ENCODE measurements around the gene WSB1. TPM values are rescaled to one million over a fixed set of nuclear protein-coding genes. Genes with fewer than 3 reads are reported as not detected.

The WSB1 gene
- 60.7 and 79.7 TPM in 2 replicates for total RNA-seq (2022)
- percentile 94 among the genes with signal in this experiment for Bru-seq, nascent RNA
- percentile 87 among the genes with signal in this experiment for BruChase-seq, experiment 1, labeled RNA remaining after a 6-hour chase
- BruChase-seq, experiment 2, labeled RNA remaining after a 2-hour chase: percentile 95 among the genes with signal in this experiment
- long read RNA-seq, full-length matches to known transcripts: 45 of 70 reads
- long read RNA-seq, partial matches to known transcripts: 11 of 70 reads
- long read RNA-seq, other reads (novel, unspliced or antisense): 14 of 70 reads

DNA sequence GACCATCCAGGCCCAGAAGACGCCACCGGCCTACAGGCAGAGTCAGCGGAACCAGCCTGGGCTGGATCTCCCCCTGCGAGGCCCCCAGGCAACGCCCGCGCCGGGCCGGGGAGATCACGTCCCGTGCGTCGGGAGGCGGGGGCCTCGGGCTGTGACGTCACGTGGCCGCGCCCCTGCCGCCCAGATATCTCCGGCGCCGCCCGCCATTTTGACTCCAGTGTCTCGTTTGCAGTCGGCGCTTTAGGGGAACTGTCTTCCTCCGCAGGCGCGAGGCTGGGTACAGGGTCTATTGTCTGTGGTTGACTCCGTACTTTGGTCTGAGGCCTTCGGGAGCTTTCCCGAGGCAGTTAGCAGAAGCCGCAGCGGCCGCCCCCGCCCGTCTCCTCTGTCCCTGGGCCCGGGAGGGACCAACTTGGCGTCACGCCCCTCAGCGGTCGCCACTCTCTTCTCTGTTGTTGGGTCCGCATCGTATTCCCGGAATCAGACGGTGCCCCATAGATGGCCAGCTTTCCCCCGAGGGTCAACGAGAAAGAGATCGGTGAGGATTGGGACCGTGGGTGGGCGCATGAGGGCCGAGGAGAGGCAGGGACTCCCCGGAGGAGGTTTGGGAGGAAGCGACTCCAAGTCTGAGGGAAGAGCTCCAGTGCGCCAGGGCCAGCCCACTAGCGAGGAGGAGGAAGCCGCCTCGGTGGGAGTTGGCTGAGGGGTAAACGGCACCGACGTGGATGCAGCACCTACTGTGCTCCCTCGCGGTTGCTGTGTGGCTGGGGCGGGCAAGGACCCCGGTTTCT is at the start of gene WSB1:
Gene WSB1, plus strand, starts transcription at position 217 of the 791 bp plus-strand sequence. Its CDS starts 282 bp downstream, at position 499.
- H3K4me3 Mint-ChIP-seq (ENCODE audit: low read depth, unreplicated experiment): peak within 1 kb of the TSS; percentile 98
- H3K4me1 Mint-ChIP-seq (ENCODE audit: low read depth, unreplicated experiment): peaks cover 21% of the 10 kb centered on the region
- CTCF ChIA-PET: interaction anchor here (0.6 to 2.5 kb wide), 9 partner anchors 10 to 87 kb away, joined by 3 to 13 read pairs (median 4); no protein-coding TSS in a partner anchor

GRCh38 chr17:27244491-27245223 is 49.3 kb upstream of the WSB1 start:
- CTCF ChIA-PET: interaction anchor here (0.8 to 1.8 kb wide), 6 partner anchors 8 to 110 kb away, joined by 3 to 19 read pairs (median 6); partner anchors contain the start of gene WSB1
- peak; percentile 48 for DNase-seq
- peak overlapping the region; percentile 87 for H3K27ac Mint-ChIP-seq (ENCODE audit: unreplicated experiment)
- no TSS peak for BruUV-seq (replicated peaks)
- no peaks in the 10 kb centered on the region for H3K9me3 Mint-ChIP-seq (ENCODE audit: low read depth, unreplicated experiment)
- TF ChIP-seq CTCF (IDR thresholded peaks at IDR 0.05; ENCODE audit: unreplicated experiment): no peak
- no peaks in the 10 kb centered on the region for H3K27me3 Mint-ChIP-seq (ENCODE audit: unreplicated experiment)
- peak overlapping the region; percentile 45 for H3K4me3 Mint-ChIP-seq (ENCODE audit: low read depth, unreplicated experiment)
- intact Hi-C loops (cut with micrococcal nuclease; ENCODE audit: unreplicated experiment): loop anchor here (1.0 to 2.0 kb wide), 2 partner anchors 50 to 88 kb away; partner anchors contain the start of gene WSB1
- H3K36me3 Mint-ChIP-seq (ENCODE audit: insufficient read depth, unreplicated experiment): peaks cover 23% of the 10 kb centered on the region
- H3K4me1 Mint-ChIP-seq (ENCODE audit: low read depth, unreplicated experiment): peaks cover 74% of the 10 kb centered on the region

More for the DNA sequence above, at the start of gene WSB1:
- Mint-ChIP-seq H3K27ac (ENCODE audit: unreplicated experiment) (peak within 1 kb of the TSS; percentile 97), H3K9me3 (ENCODE audit: low read depth, unreplicated experiment) (no peaks in the 10 kb centered on the region), H3K27me3 (ENCODE audit: unreplicated experiment) (no peaks in the 10 kb centered on the region), H3K36me3 (ENCODE audit: insufficient read depth, unreplicated experiment) (peaks cover 44% of the 10 kb centered on the region)
- no TSS peak for BruUV-seq (replicated peaks)
- TF ChIP-seq CTCF (IDR thresholded peaks at IDR 0.05; ENCODE audit: unreplicated experiment): no peak
- intact Hi-C loops (cut with micrococcal nuclease; ENCODE audit: unreplicated experiment): loop anchor here (1.0 to 2.0 kb wide), 3 partner anchors 29 to 49 kb away; no protein-coding TSS in a partner anchor
- DNase-seq: peak; percentile 92

DNA sequence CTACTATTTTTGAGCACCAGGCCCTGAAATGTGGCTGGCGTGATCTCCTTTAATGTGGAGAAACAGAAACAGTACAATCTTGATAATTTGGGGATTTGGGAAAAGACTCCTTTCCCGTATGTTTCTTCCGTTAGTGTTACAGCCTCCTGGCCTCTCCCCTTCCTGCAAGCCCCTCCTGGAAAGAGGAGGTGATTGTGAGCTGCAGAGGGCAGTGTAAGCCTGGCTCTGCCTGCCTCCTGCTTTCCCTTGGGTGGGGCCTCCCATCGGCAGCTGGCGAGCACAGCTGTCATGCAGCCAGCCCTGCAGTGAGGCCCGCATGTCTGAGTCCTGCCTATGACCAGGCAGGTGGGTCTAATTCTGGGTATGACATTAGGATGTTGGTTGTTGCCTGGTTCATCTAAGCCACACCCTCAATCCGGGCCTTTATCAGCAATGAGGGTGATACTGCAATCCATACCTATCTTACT is 48.7 kb upstream of the WSB1 start:
- intact Hi-C loops (cut with micrococcal nuclease; ENCODE audit: unreplicated experiment): loop anchor here (1.0 to 2.0 kb wide), 2 partner anchors 49 to 88 kb away; partner anchors contain the start of gene WSB1
- Mint-ChIP-seq H3K4me1 (ENCODE audit: low read depth, unreplicated experiment) (peaks cover 68% of the 10 kb centered on the region), H3K27me3 (ENCODE audit: unreplicated experiment) (peaks cover 5% of the 10 kb centered on the region), H3K36me3 (ENCODE audit: insufficient read depth, unreplicated experiment) (peaks cover 23% of the 10 kb centered on the region), H3K4me3 (ENCODE audit: low read depth, unreplicated experiment) (peak overlapping the region; percentile 45), H3K27ac (ENCODE audit: unreplicated experiment) (peak overlapping the region; percentile 87), H3K9me3 (ENCODE audit: low read depth, unreplicated experiment) (peaks cover 1% of the 10 kb centered on the region)
- peak; percentile 57 for TF ChIP-seq CTCF (IDR thresholded peaks at IDR 0.05; ENCODE audit: unreplicated experiment)
- BruUV-seq (replicated peaks): no TSS peak
- DNase-seq: peak; percentile 81
- CTCF ChIA-PET: interaction anchor here (0.7 to 1.8 kb wide), 6 partner anchors 9 to 355 kb away, joined by 3 to 19 read pairs (median 6); partner anchors contain the start of gene WSB1

- no peak for DNase-seq
- peaks cover 3% of the 10 kb centered on the region for H3K9me3 Mint-ChIP-seq (ENCODE audit: low read depth, unreplicated experiment)
- no peak overlapping the region for H3K4me3 Mint-ChIP-seq (ENCODE audit: low read depth, unreplicated experiment)
- H3K27me3 Mint-ChIP-seq (ENCODE audit: unreplicated experiment): peaks cover 18% of the 10 kb centered on the region
- peaks cover 21% of the 10 kb centered on the region for H3K36me3 Mint-ChIP-seq (ENCODE audit: insufficient read depth, unreplicated experiment)
- H3K27ac Mint-ChIP-seq (ENCODE audit: unreplicated experiment): no peak overlapping the region
- no peak for TF ChIP-seq CTCF (IDR thresholded peaks at IDR 0.05; ENCODE audit: unreplicated experiment)
- intact Hi-C loops (cut with micrococcal nuclease; ENCODE audit: unreplicated experiment): no loop called here
- peaks cover 56% of the 10 kb centered on the region for H3K4me1 Mint-ChIP-seq (ENCODE audit: low read depth, unreplicated experiment)
- CTCF ChIA-PET: interaction anchor here (1.5 to 1.8 kb wide), 3 partner anchors 48 to 108 kb away, joined by 3 to 19 read pairs (median 13); partner anchors contain the start of gene WSB1
- no TSS peak for BruUV-seq (replicated peaks)
Measured at GRCh38 chr17:27246537-27246936, 47.4 kb upstream of the WSB1 start.

All from Calu3 (cell line).